Mucosa of rectum (tissue), 2 donors: ENCODE data around the gene GLDN.

ENCODE experiments used
- H3K27ac ChIP-seq, 2 donors: one replicate each; pipeline ENCODE4 v1.7.0; 2013; ENCODE audit warnings: inconsistent platforms in 2 of 2, low read depth in 2 of 2, low read length in 2 of 2
- H3K27me3 ChIP-seq, 2 donors: one replicate each; pipeline ENCODE4 v1.7.0; 2013; ENCODE audit warnings: low read length in 2 of 2; ENCODE audit not compliant: control insufficient read depth in 2 of 2, insufficient read depth in 2 of 2
- H3K36me3 ChIP-seq, 2 donors: one replicate each; pipeline ENCODE4 v1.7.0; 2013; ENCODE audit warnings: low read length in 2 of 2; ENCODE audit not compliant: control insufficient read depth in 2 of 2, insufficient read depth in 2 of 2
- H3K4me1 ChIP-seq, 2 donors: one replicate each; pipeline ENCODE4 v1.7.0; 2013; ENCODE audit warnings: low read length in 2 of 2, mild to moderate bottlenecking in 1 of 2; ENCODE audit not compliant: control insufficient read depth in 2 of 2, insufficient read depth in 2 of 2
- H3K4me3 ChIP-seq, 2 donors: one replicate each; pipeline ENCODE4 v1.7.0; 2013; ENCODE audit warnings: low read length in 2 of 2
- H3K9ac ChIP-seq, 2 donors: one replicate each; pipeline ENCODE4 v1.7.0; 2013; ENCODE audit warnings: low read length in 2 of 2, low read depth in 1 of 2, mild to moderate bottlenecking in 1 of 2
- H3K9me3 ChIP-seq, 2 donors: one replicate each; pipeline ENCODE4 v1.7.0; 2013; ENCODE audit warnings: low read length in 2 of 2; ENCODE audit not compliant: control insufficient read depth in 2 of 2
- donor health status: healthy.
- donor health status: Normal muscosa, but diverticular disease.

GLDN gene

GRCh38 chr15:51353976-51354375 lies 12.5 kb downstream of the GLDN start:
- Histone ChIP-seq H3K9me3 (no peaks in the 10 kb centered on the region), H3K4me3 (no peak overlapping the region), H3K9ac (no peak overlapping the region), H3K36me3 (no peaks in the 10 kb centered on the region), H3K27ac (no peak overlapping the region), H3K27me3 (peaks cover 0 to 3% of the 10 kb centered on the region in 2 donors), H3K4me1 (peaks cover 0 to 9% of the 10 kb centered on the region in 2 donors)

- Histone ChIP-seq H3K36me3 (no peaks in the 10 kb centered on the region), H3K4me1 (peaks cover 0 to 6% of the 10 kb centered on the region in 2 donors), H3K4me3 (no peak overlapping the region), H3K9ac (no peak overlapping the region), H3K27me3 (peaks cover 0 to 3% of the 10 kb centered on the region in 2 donors), H3K9me3 (no peaks in the 10 kb centered on the region), H3K27ac (no peak overlapping the region)
These were observed 13.6 kb downstream of the GLDN start for GRCh38 chr15:51355096-51355495.

- no peaks in the 10 kb centered on the region for H3K9me3 ChIP-seq
- H3K27ac ChIP-seq = no peak overlapping the region
- H3K4me3 ChIP-seq = no peak overlapping the region
- H3K9ac ChIP-seq = no peak overlapping the region
- peaks cover 0 to 4% of the 10 kb centered on the region in 2 donors for H3K4me1 ChIP-seq
- H3K36me3 ChIP-seq = no peaks in the 10 kb centered on the region
- peaks cover 0 to 3% of the 10 kb centered on the region in 2 donors for H3K27me3 ChIP-seq
These were observed 14.7 kb downstream of the GLDN start for GRCh38 chr15:51356147-51356546.

GRCh38 chr15:51356983-51357382 lies 15.5 kb downstream of the GLDN start:
- no peaks in the 10 kb centered on the region for H3K27me3 ChIP-seq
- no peaks in the 10 kb centered on the region for H3K36me3 ChIP-seq
- H3K27ac ChIP-seq = no peak overlapping the region
- H3K4me1 ChIP-seq = peaks cover 0 to 4% of the 10 kb centered on the region in 2 donors
- H3K4me3 ChIP-seq = no peak overlapping the region
- H3K9ac ChIP-seq = no peak overlapping the region
- H3K9me3 ChIP-seq = no peaks in the 10 kb centered on the region

GRCh38 chr15:51359981-51360380 lies 18.5 kb downstream of the GLDN start:
- no peak overlapping the region for H3K9ac ChIP-seq

GRCh38 chr15:51363383-51363782 lies 21.9 kb downstream of the GLDN start:
- no peak overlapping the region for H3K27ac ChIP-seq
- no peaks in the 10 kb centered on the region for H3K27me3 ChIP-seq
- peaks cover 3 to 23% of the 10 kb centered on the region in 2 donors for H3K4me1 ChIP-seq
- no peaks in the 10 kb centered on the region for H3K36me3 ChIP-seq
- no peaks in the 10 kb centered on the region for H3K9me3 ChIP-seq
- H3K4me3 ChIP-seq = no peak overlapping the region
- H3K9ac ChIP-seq = no peak overlapping the region

More at GRCh38 chr15:51359981-51360380, 18.5 kb downstream of the GLDN start:
- Histone ChIP-seq H3K27ac (no peak overlapping the region), H3K4me1 (no peaks in the 10 kb centered on the region), H3K27me3 (no peaks in the 10 kb centered on the region), H3K9me3 (no peaks in the 10 kb centered on the region), H3K4me3 (no peak overlapping the region), H3K36me3 (no peaks in the 10 kb centered on the region)

- Histone ChIP-seq H3K36me3 (no peaks in the 10 kb centered on the region), H3K4me3 (no peak overlapping the region), H3K9me3 (no peaks in the 10 kb centered on the region), H3K27ac (no peak overlapping the region), H3K27me3 (no peaks in the 10 kb centered on the region), H3K4me1 (peaks cover 3 to 29% of the 10 kb centered on the region in 2 donors), H3K9ac (no peak overlapping the region)
These were observed 24.0 kb downstream of the GLDN start for GRCh38 chr15:51365417-51365816.

- Histone ChIP-seq H3K27ac (peak overlapping the region in 1 of 2 donors; percentile 54), H3K36me3 (no peaks in the 10 kb centered on the region), H3K4me3 (no peak overlapping the region), H3K9me3 (no peaks in the 10 kb centered on the region), H3K27me3 (no peaks in the 10 kb centered on the region), H3K9ac (no peak overlapping the region), H3K4me1 (peaks cover 3 to 29% of the 10 kb centered on the region in 2 donors)
These were observed 24.6 kb downstream of the GLDN start for GRCh38 chr15:51366071-51366470.

GRCh38 chr15:51366920-51367319 lies 25.5 kb downstream of the GLDN start:
- Histone ChIP-seq H3K27ac (peak overlapping the region; percentile 23 to 54), H3K36me3 (no peaks in the 10 kb centered on the region), H3K27me3 (no peaks in the 10 kb centered on the region), H3K4me3 (peak overlapping the region in 1 of 2 donors; percentile 7), H3K9ac (no peak overlapping the region), H3K4me1 (peaks cover 3 to 29% of the 10 kb centered on the region in 2 donors), H3K9me3 (no peaks in the 10 kb centered on the region)

GRCh38 chr15:51367322-51367976 lies 26.0 kb downstream of the GLDN start:
- H3K4me1 ChIP-seq = peaks cover 3 to 29% of the 10 kb centered on the region in 2 donors
- H3K27me3 ChIP-seq = no peaks in the 10 kb centered on the region
- peak overlapping the region; percentile 23 to 54 for H3K27ac ChIP-seq
- no peak overlapping the region for H3K9ac ChIP-seq
- no peaks in the 10 kb centered on the region for H3K9me3 ChIP-seq
- peak overlapping the region; percentile 7 to 10 for H3K4me3 ChIP-seq
- no peaks in the 10 kb centered on the region for H3K36me3 ChIP-seq
